ENCODE measurements around the gene BCOR.

GRCh38 chrX:40088803-40089540 lies 8.8 kb downstream of the BCOR start:
- TF ChIP-seq ZNF41 (CRISPR knock-in tag; conservative IDR thresholded peaks at IDR 0.05): no peak
- no peak for TF ChIP-seq EP300 (IDR thresholded peaks at IDR 0.05; ENCODE audit: low read length)
- no peak for TF ChIP-seq EHMT2 (IDR thresholded peaks at IDR 0.05)
- no peak for TF ChIP-seq MAZ (CRISPR knock-in tag; conservative IDR thresholded peaks at IDR 0.05 in 1 of 2, IDR thresholded peaks at IDR 0.05 in 1 of 2)
